ENCODE results near the gene SUN5.
"Not testable (repeated sequence)": the region's sequence is repeated elsewhere in the genome, so short reads cannot be mapped to it uniquely, and the experiment has no call there.

The SUN5 gene

DNA sequence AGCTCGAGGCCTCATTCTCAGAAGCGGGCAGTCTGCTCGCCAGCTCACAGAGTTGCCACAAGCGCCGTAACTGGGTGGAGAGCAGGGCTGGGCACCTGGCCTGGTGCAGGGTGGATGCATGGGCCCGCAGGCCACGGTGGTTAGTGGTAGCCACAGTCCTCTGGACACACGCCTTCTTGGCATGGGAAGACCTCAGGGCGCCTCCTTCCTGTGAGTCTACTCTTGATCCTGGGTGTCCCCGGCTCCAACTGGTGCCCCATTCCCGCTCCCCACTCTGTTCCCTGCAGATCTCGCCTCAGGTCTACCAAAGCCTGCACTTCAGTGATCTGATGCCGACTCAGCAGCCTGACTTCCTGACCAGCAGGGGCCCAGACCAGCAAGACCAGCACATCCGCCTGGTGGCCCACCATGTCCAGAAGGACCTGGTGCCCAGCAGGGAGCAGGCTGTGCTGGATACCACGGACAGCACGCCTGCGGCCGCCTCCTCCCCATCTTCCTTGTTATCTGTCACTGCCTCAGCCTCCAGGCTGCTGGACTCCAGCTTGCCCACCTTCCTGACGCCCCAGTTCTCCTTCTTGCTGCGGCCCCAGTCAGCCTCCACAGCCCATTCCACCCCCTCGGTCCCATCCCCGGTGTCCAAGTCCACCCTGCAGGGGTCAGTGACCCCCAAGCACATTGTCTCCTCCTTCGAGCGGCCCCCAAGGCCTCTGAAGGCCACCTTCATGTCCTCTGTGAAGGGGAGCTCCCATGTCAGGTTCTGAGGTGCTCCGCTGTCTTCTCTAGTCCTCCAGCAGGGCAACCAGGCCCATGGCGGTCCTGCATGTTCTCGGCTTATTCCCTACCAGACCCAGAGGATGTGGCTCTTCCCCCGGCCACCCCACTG is 43.1 kb downstream of the SUN5 start:
- Histone ChIP-seq H3K36me3 (ENCODE audit: insufficient read depth, low read length) (no peaks in the 10 kb centered on the region), H3K9me3 (ENCODE audit: low read length) (peaks cover 2% of the 10 kb centered on the region), H3K4me1 (ENCODE audit: insufficient read depth, low read length) (no peaks in the 10 kb centered on the region), H3K4me3 (ENCODE audit: low read length) (no peak overlapping the region), H3K27me3 (ENCODE audit: insufficient read depth, low read length) (no peaks in the 10 kb centered on the region), H2AFZ (ENCODE audit: low read depth, low read length) (no peak overlapping the region)

DNA sequence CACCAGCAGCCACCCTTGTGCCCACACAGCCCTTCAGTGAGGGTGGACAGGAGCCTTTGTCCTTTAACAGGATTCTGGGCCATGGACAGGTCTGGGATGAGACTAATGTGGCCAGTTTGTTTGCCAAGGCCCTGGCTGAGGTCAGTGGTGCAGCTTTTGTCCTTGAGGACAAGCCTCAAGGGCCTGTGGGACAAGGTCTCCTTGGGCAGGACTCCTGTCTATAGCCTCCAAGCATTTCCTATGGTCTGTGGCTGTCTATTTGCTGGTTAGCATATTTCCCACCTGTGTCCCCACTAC is 44.1 kb downstream of the SUN5 start:
- no peak overlapping the region for H2AFZ ChIP-seq (ENCODE audit: low read depth, low read length)
- H3K27me3 ChIP-seq (ENCODE audit: insufficient read depth, low read length), result no peaks in the 10 kb centered on the region
- H3K9me3 ChIP-seq (ENCODE audit: low read length), result peaks cover 2% of the 10 kb centered on the region
- H3K4me3 ChIP-seq (ENCODE audit: low read length), result no peak overlapping the region
- no peaks in the 10 kb centered on the region for H3K4me1 ChIP-seq (ENCODE audit: insufficient read depth, low read length)
- no peaks in the 10 kb centered on the region for H3K36me3 ChIP-seq (ENCODE audit: insufficient read depth, low read length)

DNA sequence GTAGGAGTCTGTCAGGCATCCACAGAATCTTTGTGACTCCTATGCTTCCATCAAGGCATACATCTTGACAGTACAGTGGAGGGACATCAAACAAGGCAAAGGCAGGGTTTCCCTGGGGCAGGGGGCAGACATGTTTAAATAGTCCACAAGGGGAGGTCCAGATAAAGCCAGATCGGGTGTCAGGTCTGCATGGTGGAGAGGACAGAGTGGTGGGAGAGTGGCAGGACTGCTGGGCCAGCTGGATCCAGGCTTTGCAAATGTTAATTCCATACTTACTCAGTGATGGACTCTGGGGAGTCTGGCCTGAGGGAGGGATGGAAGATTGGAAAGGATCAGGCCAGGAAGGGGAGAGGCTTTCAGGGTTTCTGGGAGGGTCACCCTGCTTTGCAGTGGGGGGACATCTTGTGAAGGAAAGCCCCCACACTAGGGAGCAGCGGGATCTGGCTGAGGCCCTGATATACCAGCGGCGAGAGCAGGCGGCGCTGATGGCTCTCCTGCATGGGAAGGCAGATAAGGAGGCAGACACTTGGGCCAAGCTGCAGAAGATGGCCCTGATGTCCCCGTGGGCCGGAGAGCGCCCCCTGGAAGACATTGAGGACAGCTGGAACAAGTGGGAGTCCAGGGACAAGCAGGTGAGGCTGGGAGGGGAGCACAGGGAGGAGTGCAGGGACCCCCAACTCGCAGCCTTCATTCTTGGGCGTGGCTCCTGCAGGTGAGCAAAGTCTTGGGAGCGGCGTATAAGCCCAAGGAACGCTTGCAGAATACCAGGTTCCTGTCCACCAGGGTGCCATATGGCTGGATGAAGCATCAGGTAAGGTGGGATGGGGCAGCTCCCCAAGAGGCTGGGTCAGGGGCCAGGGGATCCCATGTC is 44.6 kb downstream of the SUN5 start:
- Histone ChIP-seq H3K27me3 (ENCODE audit: insufficient read depth, low read length) (no peaks in the 10 kb centered on the region), H3K4me1 (ENCODE audit: insufficient read depth, low read length) (no peaks in the 10 kb centered on the region), H3K4me3 (ENCODE audit: low read length) (no peak overlapping the region), H3K36me3 (ENCODE audit: insufficient read depth, low read length) (no peaks in the 10 kb centered on the region), H3K9me3 (ENCODE audit: low read length) (peaks cover 2% of the 10 kb centered on the region), H2AFZ (ENCODE audit: low read depth, low read length) (no peak overlapping the region)

DNA sequence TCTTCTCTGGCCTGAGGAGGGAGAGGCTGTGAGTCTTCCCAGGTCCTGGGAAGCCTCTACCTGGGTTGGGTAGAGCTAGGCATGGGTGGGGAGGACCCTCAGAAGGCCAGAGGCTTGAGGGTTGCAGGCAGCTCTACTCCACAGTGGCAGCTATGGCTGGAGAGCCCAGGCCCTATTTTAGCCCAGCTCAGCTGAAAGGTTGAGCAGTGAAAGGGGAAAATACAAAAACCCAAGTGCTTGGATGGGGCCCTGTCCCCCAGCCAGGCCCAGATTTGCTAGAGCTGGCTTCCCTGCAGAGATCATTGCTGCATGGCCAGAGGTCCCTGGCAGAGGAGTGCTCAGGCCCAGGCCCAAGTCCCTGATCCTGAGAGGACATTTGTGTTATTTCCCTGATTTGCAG is 45.7 kb downstream of the SUN5 start:
- H3K4me3 ChIP-seq (ENCODE audit: low read length), result no peak overlapping the region
- peaks cover 2% of the 10 kb centered on the region for H3K9me3 ChIP-seq (ENCODE audit: low read length)
- no peaks in the 10 kb centered on the region for H3K4me1 ChIP-seq (ENCODE audit: insufficient read depth, low read length)
- no peak overlapping the region for H2AFZ ChIP-seq (ENCODE audit: low read depth, low read length)
- H3K27me3 ChIP-seq (ENCODE audit: insufficient read depth, low read length), result no peaks in the 10 kb centered on the region
- H3K36me3 ChIP-seq (ENCODE audit: insufficient read depth, low read length), result no peaks in the 10 kb centered on the region

DNA sequence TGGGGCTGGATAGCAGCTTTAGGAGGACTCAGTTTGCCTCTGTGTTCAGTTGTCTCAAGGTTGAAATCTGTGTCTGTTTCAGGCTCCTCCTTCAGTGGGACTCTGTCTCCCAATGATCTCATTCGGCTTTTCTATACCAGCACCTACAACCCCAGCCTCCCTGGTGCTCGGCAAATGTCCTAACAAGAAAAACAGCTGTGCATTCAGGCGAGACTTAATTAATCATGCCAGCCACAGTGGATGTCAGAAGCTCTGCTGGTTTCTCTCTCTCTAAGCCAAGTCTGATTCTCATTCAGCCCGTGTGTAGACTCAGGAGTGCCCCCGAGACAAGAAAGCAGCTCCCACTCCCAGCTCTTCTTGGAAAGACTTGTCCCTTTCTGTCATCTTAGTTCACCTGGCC is 46.8 kb downstream of the SUN5 start:
- no peaks in the 10 kb centered on the region for H3K4me1 ChIP-seq (ENCODE audit: insufficient read depth, low read length)
- peaks cover 2% of the 10 kb centered on the region for H3K9me3 ChIP-seq (ENCODE audit: low read length)
- H3K27me3 ChIP-seq (ENCODE audit: insufficient read depth, low read length), result no peaks in the 10 kb centered on the region
- H3K36me3 ChIP-seq (ENCODE audit: insufficient read depth, low read length), result no peaks in the 10 kb centered on the region
- H3K4me3 ChIP-seq (ENCODE audit: low read length), result no peak overlapping the region
- no peak overlapping the region for H2AFZ ChIP-seq (ENCODE audit: low read depth, low read length)

DNA sequence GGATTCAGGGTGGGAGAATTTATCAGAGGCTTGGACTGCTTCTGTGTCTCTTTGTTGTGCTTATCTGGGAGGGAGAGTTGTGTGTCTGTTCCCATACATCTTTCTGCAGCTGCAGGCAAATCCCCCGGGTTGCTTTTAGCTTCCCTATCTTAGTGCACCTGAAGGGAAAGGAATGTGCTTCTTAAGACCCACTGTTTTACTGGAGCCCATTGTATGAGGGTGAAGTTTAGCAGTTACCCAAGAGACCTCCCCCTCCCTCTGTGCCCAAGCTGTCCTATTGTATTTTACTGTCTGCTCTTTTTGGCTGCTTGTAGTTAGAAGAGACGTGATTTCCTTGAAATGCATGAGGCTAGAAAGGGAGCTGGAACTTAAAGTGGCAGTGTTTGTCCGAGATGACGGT is 53.7 kb downstream of the SUN5 start:
- H3K4me3 ChIP-seq (ENCODE audit: low read length); H3K9me3 ChIP-seq (ENCODE audit: low read length); H3K27me3 ChIP-seq (ENCODE audit: insufficient read depth, low read length); H3K36me3 ChIP-seq (ENCODE audit: insufficient read depth, low read length): not testable (repeated sequence)
- Histone ChIP-seq H2AFZ (ENCODE audit: low read depth, low read length) (peak overlapping the region; percentile 3), H3K4me1 (ENCODE audit: insufficient read depth, low read length) (peaks cover 11% of the 10 kb centered on the region)

DNA sequence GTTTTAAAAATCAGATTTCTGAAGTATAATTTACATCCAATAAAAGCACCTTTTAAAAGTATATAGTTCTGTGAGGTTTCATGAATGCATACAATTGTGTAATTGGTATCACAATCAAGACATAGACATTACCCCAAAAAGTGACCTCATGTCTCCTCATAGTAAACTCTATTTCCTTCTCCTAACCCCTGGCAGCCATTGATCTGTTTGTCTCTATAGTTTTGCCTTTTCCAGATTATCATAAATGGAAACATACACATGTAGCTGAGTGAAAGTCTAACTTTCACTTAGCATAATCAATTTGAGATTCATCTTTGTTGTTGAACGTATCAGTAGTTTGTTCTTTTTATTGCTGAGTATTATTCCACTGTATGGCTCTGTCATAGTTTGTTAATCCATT is 57.6 kb downstream of the SUN5 start:
- H3K4me3 ChIP-seq (ENCODE audit: low read length), result no peak overlapping the region
- peaks cover 5% of the 10 kb centered on the region for H3K27me3 ChIP-seq (ENCODE audit: insufficient read depth, low read length)
- H3K36me3 ChIP-seq (ENCODE audit: insufficient read depth, low read length), result no peaks in the 10 kb centered on the region
- no peak overlapping the region for H2AFZ ChIP-seq (ENCODE audit: low read depth, low read length)
- no peaks in the 10 kb centered on the region for H3K9me3 ChIP-seq (ENCODE audit: low read length)
- peaks cover 11% of the 10 kb centered on the region for H3K4me1 ChIP-seq (ENCODE audit: insufficient read depth, low read length)

DNA sequence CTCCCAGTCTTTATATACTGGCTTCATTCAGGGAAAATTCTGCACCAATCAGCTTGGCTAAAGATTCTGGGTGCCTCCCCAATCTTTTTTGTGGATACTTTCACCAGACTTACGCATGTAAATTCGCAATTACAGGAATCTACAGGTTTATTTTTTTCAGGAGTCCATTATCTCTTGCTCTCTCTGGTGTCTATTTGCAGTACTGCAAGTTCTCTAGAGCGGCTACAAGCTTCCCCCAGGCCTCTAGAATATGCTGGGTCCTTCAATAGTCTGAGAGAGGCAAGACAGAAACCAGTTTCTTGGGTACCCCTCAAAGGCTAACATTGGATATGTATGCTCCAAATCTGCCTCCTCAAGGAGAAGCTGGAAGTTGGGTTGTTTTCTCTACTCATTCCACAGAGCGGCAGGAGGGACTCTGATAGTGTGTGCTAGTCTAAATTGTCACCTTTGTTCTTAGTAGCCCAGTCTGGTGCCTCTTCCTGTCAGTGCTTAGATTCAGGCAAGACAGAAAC is 58.5 kb downstream of the SUN5 start:
- peaks cover 5% of the 10 kb centered on the region for H3K27me3 ChIP-seq (ENCODE audit: insufficient read depth, low read length)
- no peak overlapping the region for H3K4me3 ChIP-seq (ENCODE audit: low read length)
- peaks cover 4% of the 10 kb centered on the region for H3K4me1 ChIP-seq (ENCODE audit: insufficient read depth, low read length)
- no peaks in the 10 kb centered on the region for H3K9me3 ChIP-seq (ENCODE audit: low read length)
- no peaks in the 10 kb centered on the region for H3K36me3 ChIP-seq (ENCODE audit: insufficient read depth, low read length)
- H2AFZ ChIP-seq (ENCODE audit: low read depth, low read length), result no peak overlapping the region

DNA sequence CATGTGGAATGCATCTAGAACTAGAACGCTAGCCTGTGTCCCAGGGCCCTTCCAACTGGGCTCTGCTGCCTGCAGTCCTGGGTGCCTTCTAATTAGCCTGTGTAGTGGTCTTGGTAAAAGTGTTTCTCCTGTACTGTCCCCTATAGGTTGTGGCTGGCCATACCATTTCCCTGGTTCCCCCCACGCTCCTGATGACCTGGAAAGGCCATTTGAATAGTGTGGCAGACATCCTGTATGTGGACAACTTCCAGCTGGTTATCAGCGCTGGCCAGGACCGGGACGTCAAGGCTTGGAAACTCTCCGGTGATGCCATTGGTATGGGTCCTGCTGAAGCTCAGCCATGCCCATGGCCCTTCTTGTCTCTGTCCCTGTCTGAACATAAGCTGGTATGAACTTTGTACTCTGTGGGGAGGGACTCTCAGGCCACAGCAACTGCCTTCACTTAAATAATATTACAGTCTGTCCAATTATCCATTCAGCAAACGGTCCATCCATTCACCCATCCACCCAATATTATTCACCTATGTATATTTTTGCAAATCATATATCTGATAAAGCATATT is 60.7 kb downstream of the SUN5 start:
- Histone ChIP-seq H3K4me3 (ENCODE audit: low read length) (no peak overlapping the region), H3K9me3 (ENCODE audit: low read length) (no peaks in the 10 kb centered on the region), H3K36me3 (ENCODE audit: insufficient read depth, low read length) (no peaks in the 10 kb centered on the region), H2AFZ (ENCODE audit: low read depth, low read length) (no peak overlapping the region), H3K27me3 (ENCODE audit: insufficient read depth, low read length) (peaks cover 2% of the 10 kb centered on the region), H3K4me1 (ENCODE audit: insufficient read depth, low read length) (no peaks in the 10 kb centered on the region)

DNA sequence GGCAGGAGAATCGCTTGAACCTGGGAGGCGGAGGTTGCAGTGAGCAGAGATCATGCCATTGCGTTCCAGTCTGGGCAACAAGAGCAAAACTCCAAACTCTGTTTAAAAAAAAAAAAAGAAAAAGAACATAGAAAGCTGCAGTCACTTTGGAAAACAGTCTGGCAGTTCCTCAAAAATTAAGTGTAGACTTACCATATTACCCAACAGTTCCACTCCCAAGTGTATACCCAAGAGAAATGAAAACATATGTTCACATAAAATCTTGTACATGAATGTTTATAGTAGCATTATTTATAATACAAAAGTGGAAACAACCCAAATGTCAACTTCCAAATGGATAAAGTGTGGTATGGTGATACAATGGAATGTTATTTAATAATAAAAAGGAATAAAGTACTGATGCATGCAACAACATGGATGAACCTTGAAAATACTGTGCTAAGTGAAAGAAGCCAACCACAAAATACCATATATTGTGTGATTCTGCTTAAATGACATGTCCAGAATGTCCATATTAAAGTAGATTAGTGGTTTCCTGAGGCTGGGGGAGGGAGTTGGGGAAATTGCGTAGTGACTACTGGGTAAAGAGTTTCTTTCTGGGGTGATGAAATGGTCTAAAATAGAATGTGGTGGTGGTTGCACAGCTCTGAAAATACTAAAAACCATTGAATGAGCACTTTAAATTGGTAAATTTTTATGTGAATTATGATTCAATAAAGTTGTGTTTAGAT is 62.9 kb downstream of the SUN5 start:
- Histone ChIP-seq H3K4me3 (ENCODE audit: low read length) (no peak overlapping the region), H3K4me1 (ENCODE audit: insufficient read depth, low read length) (no peaks in the 10 kb centered on the region), H3K36me3 (ENCODE audit: insufficient read depth, low read length) (no peaks in the 10 kb centered on the region), H3K27me3 (ENCODE audit: insufficient read depth, low read length) (no peaks in the 10 kb centered on the region), H2AFZ (ENCODE audit: low read depth, low read length) (no peak overlapping the region), H3K9me3 (ENCODE audit: low read length) (no peaks in the 10 kb centered on the region)

DNA sequence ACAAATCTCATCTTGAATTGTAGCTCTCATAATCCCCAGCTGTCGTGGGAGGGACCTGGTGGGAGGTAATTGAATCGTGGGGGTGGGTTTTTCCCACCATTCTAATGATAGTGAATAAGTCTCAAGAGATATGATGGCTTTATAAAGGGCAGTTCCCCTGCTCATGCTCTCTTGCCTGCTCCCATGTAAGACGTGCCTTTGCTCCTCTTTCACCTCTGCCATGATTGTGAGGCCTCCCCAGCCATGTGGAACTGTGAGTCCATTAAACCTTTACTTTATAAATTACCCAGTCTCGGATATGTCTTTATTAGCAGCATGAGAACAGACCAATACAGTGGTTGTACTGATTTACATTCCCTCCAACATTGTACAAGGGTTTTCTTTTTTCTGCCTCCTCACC is 69.7 kb downstream of the SUN5 start:
- Histone ChIP-seq H3K4me1 (ENCODE audit: insufficient read depth, low read length) (no peaks in the 10 kb centered on the region), H3K9me3 (ENCODE audit: low read length) (no peaks in the 10 kb centered on the region), H3K36me3 (ENCODE audit: insufficient read depth, low read length) (no peaks in the 10 kb centered on the region), H2AFZ (ENCODE audit: low read depth, low read length) (no peak overlapping the region), H3K4me3 (ENCODE audit: low read length) (no peak overlapping the region), H3K27me3 (ENCODE audit: insufficient read depth, low read length) (no peaks in the 10 kb centered on the region)
